Endothelial cell of umbilical vein (primary cell): Measurements from ENCODE around the gene PCBD1. TPM values are rescaled to one million over a fixed set of nuclear protein-coding genes. Genes with fewer than 3 reads are reported as not detected.

Experiments used
- BruUV-seq: library from RNA; stranded (reverse); fragments of 400-500 nt; replicated peaks from 2 replicates; lab custom pipeline; 2021; lab: Mats Ljungman, UMichigan
- CTCF ChIA-PET: fragments of 300-600, 350-600 bp; sonication (Branson Sonifier 250); formaldehyde crosslinking; loops from one replicate; lab custom pipeline; 2021; ENCODE audit warnings: antibody characterized with exemption, inconsistent platforms; lab: Charles Lee
- POLR2A ChIA-PET: fragments of 300-600, 350-600 bp; sonication (Branson Sonifier 250); formaldehyde crosslinking; loops from one replicate; lab custom pipeline; 2021; ENCODE audit warnings: antibody characterized with exemption, inconsistent platforms; lab: Charles Lee
- DNase-seq: peaks from one replicate; pipeline ENCODE4 v3.0.0-alpha.2; 2011; ENCODE audit warnings: low read depth, low spot score
- FAIRE-seq: peaks from 2 replicates; lab custom pipeline; 2011; peaks lifted over from hg19 to GRCh38; lab: Jason Lieb, UNC
- H2AFZ ChIP-seq: 2 replicates; pipeline ENCODE4 v1.6.0; 2012; ENCODE audit warnings: low read depth, low read length, control low read depth, inconsistent platforms
- H3K27ac ChIP-seq: 2 replicates; pipeline ENCODE4 v1.5.1; 2011; ENCODE audit warnings: low read depth, mild to moderate bottlenecking, control low read depth, low read length, moderate library complexity; ENCODE audit not compliant: insufficient read depth
- H3K27me3 ChIP-seq, 2 experiments: 2 replicates each; pipeline versions ENCODE4 v1.6.0 to v1.6.1; 2011; ENCODE audit warnings: low read length in 2 of 2, mixed read lengths in 1 of 2; ENCODE audit not compliant: control insufficient read depth in 2 of 2, insufficient read depth in 2 of 2
- H3K36me3 ChIP-seq, 2 experiments: 2 replicates in 1 of 2; 3 replicates in 1 of 2; pipeline ENCODE4 v1.5.1; 2011; ENCODE audit warnings: low read length in 2 of 2, mild to moderate bottlenecking in 1 of 2, moderate library complexity in 1 of 2; ENCODE audit not compliant: control insufficient read depth in 2 of 2, insufficient read depth in 2 of 2; ENCODE audit errors: extremely low read depth in 1 of 2
- H3K4me1 ChIP-seq: 3 replicates; pipeline ENCODE4 v1.5.1; 2011; ENCODE audit warnings: mild to moderate bottlenecking, low read length; ENCODE audit not compliant: control insufficient read depth, insufficient read depth; ENCODE audit errors: extremely low read depth
- H3K4me2 ChIP-seq: 2 replicates; pipeline ENCODE4 v1.6.1; 2011; ENCODE audit warnings: low read length, control low read depth, mixed read lengths; ENCODE audit not compliant: insufficient read depth
- H3K4me3 ChIP-seq, 3 experiments: fragments of 200-600 bp in 1 of 3; sonication (generic), shearing (Covaris generic) in 1 of 3; replicated peaks in 1 of 3; 2 replicates each; pipeline ENCODE4 v1.5.1; 2011 to 2016; ENCODE audit warnings: control low read depth in 3 of 3, low read length in 3 of 3, mild to moderate bottlenecking in 2 of 3, inconsistent platforms in 1 of 3, low read depth in 1 of 3, moderate library complexity in 1 of 3; ENCODE audit not compliant: insufficient read depth in 1 of 3
- H3K79me2 ChIP-seq: 2 replicates; pipeline ENCODE4 v1.6.0; 2012; ENCODE audit warnings: low read length, inconsistent platforms; ENCODE audit not compliant: control insufficient read depth, insufficient read depth
- H3K9ac ChIP-seq: replicated peaks from 2 replicates; pipeline ENCODE3; 2011; ENCODE audit warnings: low read length, control low read depth; ENCODE audit not compliant: insufficient read depth; ENCODE audit errors: extremely low read depth
- H3K9me1 ChIP-seq: replicated peaks from 3 replicates; pipeline ENCODE4 v1.6.0; 2011; ENCODE audit warnings: mild to moderate bottlenecking, low read length; ENCODE audit not compliant: control insufficient read depth, insufficient read depth; ENCODE audit errors: extremely low read depth
- H3K9me3 ChIP-seq: replicated peaks from 2 replicates; pipeline ENCODE4 v1.5.1; 2012; ENCODE audit warnings: low read length, inconsistent platforms; ENCODE audit not compliant: control insufficient read depth, insufficient read depth
- H4K20me1 ChIP-seq: replicated peaks from 2 replicates; pipeline ENCODE3; 2011; ENCODE audit warnings: mild to moderate bottlenecking, low read length; ENCODE audit not compliant: control insufficient read depth, insufficient read depth; ENCODE audit errors: extremely low read depth
- CTCF ChIP-seq, 2 donors: IDR thresholded peaks; 1 replicate in 1 of 2; 2 replicates in 1 of 2; pipeline ENCODE4 v1.5.1; 2011; ENCODE audit warnings: low read length in 2 of 2, mild to moderate bottlenecking in 2 of 2, moderate library complexity in 2 of 2, control low read depth in 1 of 2, inconsistent platforms in 1 of 2, low read depth in 1 of 2; ENCODE audit not compliant: insufficient read depth in 1 of 2; ENCODE audit errors: extremely low read depth in 1 of 2
- EZH2 ChIP-seq: IDR thresholded peaks from 2 replicates; pipeline ENCODE4 v1.6.1; 2012; ENCODE audit warnings: borderline replicate concordance, low read depth, mild to moderate bottlenecking, moderate library complexity, low read length, inconsistent platforms; ENCODE audit not compliant: severe bottlenecking
- FOS ChIP-seq: IDR thresholded peaks from 2 replicates; pipeline ENCODE4 v1.6.1; 2011; ENCODE audit warnings: mild to moderate bottlenecking, low read length, moderate library complexity, borderline replicate concordance; ENCODE audit not compliant: insufficient read depth
- GATA2 ChIP-seq: IDR thresholded peaks from 2 replicates; pipeline ENCODE4 v1.7.0; 2011; ENCODE audit warnings: low read depth, mild to moderate bottlenecking, moderate library complexity, mixed read lengths, low read length; ENCODE audit not compliant: insufficient read length, insufficient read depth
- JUN ChIP-seq: IDR thresholded peaks from 2 replicates; pipeline ENCODE4 v1.6.1; 2011; ENCODE audit warnings: borderline replicate concordance, low read depth; ENCODE audit not compliant: insufficient read length, insufficient read depth
- MAX ChIP-seq: IDR thresholded peaks from 2 replicates; pipeline ENCODE4 v1.6.1; 2011; ENCODE audit not compliant: insufficient read depth, insufficient read length
- MYC ChIP-seq: IDR thresholded peaks from one replicate; pipeline ENCODE4 v1.6.1; 2011; ENCODE audit warnings: mild to moderate bottlenecking, low read depth, low read length
- POLR2A ChIP-seq: IDR thresholded peaks from 2 replicates; pipeline ENCODE4 v1.6.1; 2012; ENCODE audit warnings: low read depth, mild to moderate bottlenecking, control low read depth, low read length
- POLR2AphosphoS5 ChIP-seq: IDR thresholded peaks from 2 replicates; pipeline ENCODE4 v1.6.1; 2012; ENCODE audit warnings: low read depth, mild to moderate bottlenecking, control low read depth, low read length, moderate library complexity; ENCODE audit not compliant: insufficient read depth
- dilution Hi-C: fragments of 300-500 bp; cut with MboI; formaldehyde crosslinking; loops from one replicate; pipeline ENCODE4 v1.15.0; 2019; ENCODE audit warnings: low sequenced_read_pairs; ENCODE audit not compliant: extremely low pct_ligation_motif_present
- intact Hi-C: fragments of 100-400 bp; cut with micrococcal nuclease; formaldehyde crosslinking; loops from one replicate; pipeline ENCODE4 v1.10.0; 2022
- polyA plus RNA-seq, 4 experiments: library from polyadenylated mRNA; depleted of rRNA in 3 of 4; stranded (reverse) in 3 of 4; unstranded in 1 of 4; fragments of >200 nt; gene quantifications; 2 replicates each; pipeline versions ENCODE4 v1.2.1 to v1.2.3, GENCODE V29; 2011 to 2012; ENCODE audit warnings: missing spikeins in 1 of 4
- total RNA-seq: library from RNA; stranded (reverse); gene quantifications from 2 replicates; pipeline ENCODE4 v1.2.3, GENCODE V29; 2021

The PCBD1 gene
- total and polyA plus RNA-seq, 2 donors (not counting 3 experiments of a cell fraction or from before 2014, with no cell fraction given) = 95.7 to 113 TPM

- peaks cover 2 to 5% of the 10 kb centered on the region in 2 experiments for H3K27me3 ChIP-seq
- H2AFZ ChIP-seq = no peak overlapping the region
- TF ChIP-seq CTCF (IDR thresholded peaks at IDR 0.05; ENCODE audit: extremely low read depth in 1 of 2, insufficient read depth in 1 of 2, low read depth in 1 of 2, low read length in 2 of 2) (no peak), GATA2 (no peak), MAX (no peak), POLR2A (no peak), MYC (no peak), POLR2AphosphoS5 (no peak), JUN (no peak), EZH2 (no peak), FOS (no peak)
- H3K27ac ChIP-seq = no peak overlapping the region
- no peaks in the 10 kb centered on the region for H3K9me1 ChIP-seq
- H3K4me3 ChIP-seq = no peak overlapping the region
- DNase-seq = no peak
- no peaks in the 10 kb centered on the region for H3K79me2 ChIP-seq
- intact Hi-C loops = no loop called here
- FAIRE-seq = no peak
- BruUV-seq = no TSS peak
- CTCF ChIA-PET = no interaction called here
- POLR2A ChIA-PET = no interaction called here
- no peaks in the 10 kb centered on the region for H3K9me3 ChIP-seq
- H3K9ac ChIP-seq = no peak overlapping the region
- H3K4me2 ChIP-seq = no peak overlapping the region
- H3K36me3 ChIP-seq = no peaks in the 10 kb centered on the region
- no peaks in the 10 kb centered on the region for H4K20me1 ChIP-seq
- dilution Hi-C loops = no loop called here
- H3K4me1 ChIP-seq = no peaks in the 10 kb centered on the region
Observed at GRCh38 chr10:70906031-70906783, 17.8 kb upstream of the PCBD1 start.
